ENCODE measurements around the gene ETV3. TPM values are rescaled to one million over a fixed set of nuclear protein-coding genes. Genes with fewer than 3 reads are reported as not detected.

ETV3 gene
- 7.0 TPM for polyA plus RNA-seq (2012; ENCODE audit: insufficient read length, low read depth)

- TF ChIP-seq SIN3A (IDR thresholded peaks at IDR 0.05; ENCODE audit: borderline replicate concordance, insufficient read depth, low read length), result peak; percentile 17; the same call in 1 of the 2 replicates
- TF ChIP-seq REST (IDR thresholded peaks at IDR 0.05; ENCODE audit: insufficient read depth in 1 of 2, low read depth in 2 of 2, low read length in 2 of 2), result 0 out of 4 replicates have a peak, but pooled peaks of 1 of the 2 experiments have one; percentile 5
- TF ChIP-seq TAF1 (IDR thresholded peaks at IDR 0.05; ENCODE audit: borderline replicate concordance, insufficient read depth, low read length), result no peak
- TF ChIP-seq FOXP2 (optimal IDR thresholded peaks at IDR 0.05; ENCODE audit: borderline replicate concordance, extremely low read depth, extremely low read length, insufficient read depth), result peak; percentile 86
- peak; percentile 79; the same call in 1 of the 2 replicates for TF ChIP-seq POLR2AphosphoS5 (IDR thresholded peaks at IDR 0.05; ENCODE audit: low read depth, low read length)
Measured at GRCh38 chr1:157138220-157139051, at the start of gene ETV3. Gene ETV3, minus strand, starts transcription at chr1:157138395. Its CDS starts 2,043 bp downstream, at chr1:157136352.

- no peak for TF ChIP-seq REST (IDR thresholded peaks at IDR 0.05; ENCODE audit: insufficient read depth in 1 of 2, low read depth in 2 of 2, low read length in 2 of 2)
- no peak for TF ChIP-seq TAF1 (IDR thresholded peaks at IDR 0.05; ENCODE audit: borderline replicate concordance, insufficient read depth, low read length)
- no peak for TF ChIP-seq FOXP2 (optimal IDR thresholded peaks at IDR 0.05; ENCODE audit: borderline replicate concordance, extremely low read depth, extremely low read length, insufficient read depth)
- TF ChIP-seq POLR2AphosphoS5 (IDR thresholded peaks at IDR 0.05; ENCODE audit: low read depth, low read length), result no peak
- TF ChIP-seq SIN3A (IDR thresholded peaks at IDR 0.05; ENCODE audit: borderline replicate concordance, insufficient read depth, low read length), result no peak
Measured at GRCh38 chr1:157186281-157186992, 48.2 kb upstream of the ETV3 start.

- no peak for TF ChIP-seq SIN3A (IDR thresholded peaks at IDR 0.05; ENCODE audit: borderline replicate concordance, insufficient read depth, low read length)
Measured at GRCh38 chr1:157183870-157184269, 45.7 kb upstream of the ETV3 start.

GRCh38 chr1:157181790-157182189, 43.6 kb upstream of the ETV3 start:
- TF ChIP-seq POLR2AphosphoS5 (IDR thresholded peaks at IDR 0.05; ENCODE audit: low read depth, low read length) (no peak), REST (IDR thresholded peaks at IDR 0.05; ENCODE audit: insufficient read depth in 1 of 2, low read depth in 2 of 2, low read length in 2 of 2) (no peak), SIN3A (IDR thresholded peaks at IDR 0.05; ENCODE audit: borderline replicate concordance, insufficient read depth, low read length) (no peak), FOXP2 (optimal IDR thresholded peaks at IDR 0.05; ENCODE audit: borderline replicate concordance, extremely low read depth, extremely low read length, insufficient read depth) (no peak), TAF1 (IDR thresholded peaks at IDR 0.05; ENCODE audit: borderline replicate concordance, insufficient read depth, low read length) (no peak)

- TF ChIP-seq SIN3A (IDR thresholded peaks at IDR 0.05; ENCODE audit: borderline replicate concordance, insufficient read depth, low read length) (no peak), POLR2AphosphoS5 (IDR thresholded peaks at IDR 0.05; ENCODE audit: low read depth, low read length) (no peak), TAF1 (IDR thresholded peaks at IDR 0.05; ENCODE audit: borderline replicate concordance, insufficient read depth, low read length) (no peak), REST (IDR thresholded peaks at IDR 0.05; ENCODE audit: insufficient read depth in 1 of 2, low read depth in 2 of 2, low read length in 2 of 2) (no peak), FOXP2 (optimal IDR thresholded peaks at IDR 0.05; ENCODE audit: borderline replicate concordance, extremely low read depth, extremely low read length, insufficient read depth) (no peak)
Measured at GRCh38 chr1:157181258-157181657, 43.1 kb upstream of the ETV3 start.
